Transverse colon (tissue), 4 donors: ENCODE measurements around the gene PPM1L.

Source experiments
- CTCF ChIP-seq, 5 experiments: fragments of 200-600 bp in 3 of 5; fragments of 450-650 bp in 2 of 5; sonication (generic) in 3 of 5; IDR thresholded peaks; 1 replicate in 2 of 5; 2 replicates in 3 of 5; pipeline ENCODE4 v1.5.1; 2016 to 2017; ENCODE audit warnings: antibody characterized with exemption in 5 of 5, inconsistent platforms in 3 of 5, mild to moderate bottlenecking in 2 of 5, moderate library complexity in 1 of 5
- EP300 ChIP-seq: sonication (generic); formaldehyde crosslinking; IDR thresholded peaks from one replicate; pipeline ENCODE4 v1.6.1; 2017; ENCODE audit warnings: antibody characterized with exemption, low read depth
- POLR2A ChIP-seq: fragments of 450-650 bp; IDR thresholded peaks from one replicate; pipeline ENCODE4 v1.6.1; 2016; ENCODE audit warnings: antibody characterized with exemption, mild to moderate bottlenecking, moderate library complexity
- POLR2AphosphoS5 ChIP-seq, 3 donors: sonication (generic); formaldehyde crosslinking; IDR thresholded peaks; one replicate each; pipeline ENCODE4 v1.6.1; 2016; ENCODE audit warnings: antibody characterized with exemption in 3 of 3

GRCh38 chr3:161070252-161070930 is 314.4 kb downstream of the PPM1L start:
- TF ChIP-seq CTCF (IDR thresholded peaks at IDR 0.05) (no peak), POLR2A (no peak), EP300 (no peak), POLR2AphosphoS5 (IDR thresholded peaks at IDR 0.05) (no peak)
